SK-N-SH treated with all-trans-retinoic acid at 6 μM for 48 hours (cell line): ENCODE data around the gene WHRN.

Source experiments
- ATAC-seq: fragments of 200-7000 bp; cut with Tn5 transposase; 3 replicates; pipeline ENCODE4 v1.9.1; 2020; ENCODE audit warnings: mild to moderate bottlenecking, moderate library complexity
- ARNTL ChIP-seq: fragments of 450-650 bp; formaldehyde crosslinking; IDR thresholded peaks from 2 replicates; pipeline ENCODE4 v1.5.0; 2020; ENCODE audit warnings: low read depth, mild to moderate bottlenecking, moderate library complexity, borderline replicate concordance
- BACH2 ChIP-seq: fragments of 250-450 bp; sonication (Bioruptor Pico); IDR thresholded peaks from 2 replicates; pipeline ENCODE4 v1.9.0; 2021; ENCODE audit warnings: mild to moderate bottlenecking, borderline replicate concordance
- CREB5 ChIP-seq: fragments of 250-450 bp; sonication (Bioruptor Pico); IDR thresholded peaks from 2 replicates; pipeline ENCODE4 v1.5.1; 2020; ENCODE audit warnings: low read depth, mild to moderate bottlenecking, moderate library complexity
- CSDC2 ChIP-seq: fragments of 250-450 bp; sonication (Bioruptor Pico); IDR thresholded peaks from 2 replicates; pipeline ENCODE4 v1.5.0; 2020; ENCODE audit warnings: mild to moderate bottlenecking, moderate library complexity
- ESRRG ChIP-seq: fragments of 250-450 bp; sonication (Bioruptor Pico); IDR thresholded peaks from 2 replicates; pipeline ENCODE4 v1.6.1; 2021; ENCODE audit warnings: mild to moderate bottlenecking
- GLIS3 ChIP-seq: fragments of 250-450 bp; sonication (Bioruptor Pico); IDR thresholded peaks from 2 replicates; pipeline ENCODE4 v1.5.0; 2020; ENCODE audit warnings: mild to moderate bottlenecking, moderate library complexity
- ISL1 ChIP-seq: fragments of 250-450 bp; sonication (Bioruptor Pico); IDR thresholded peaks from 2 replicates; pipeline ENCODE4 v2.1.2; 2022; ENCODE audit warnings: mild to moderate bottlenecking, moderate library complexity
- OSR1 ChIP-seq: fragments of 250-450 bp; sonication (Bioruptor Pico); IDR thresholded peaks from 2 replicates; pipeline ENCODE4 v1.8.0; 2022; ENCODE audit warnings: moderate library complexity, mild to moderate bottlenecking, inconsistent platforms
- PATZ1 ChIP-seq: fragments of 250-450 bp; sonication (Bioruptor Pico); IDR thresholded peaks from 2 replicates; pipeline ENCODE4 v1.8.0; 2020; ENCODE audit warnings: mild to moderate bottlenecking, moderate library complexity, borderline replicate concordance
- PPARA ChIP-seq: fragments of 250-450 bp; sonication (Bioruptor Pico); IDR thresholded peaks from 2 replicates; pipeline ENCODE4 v1.5.0; 2020; ENCODE audit warnings: mild to moderate bottlenecking, borderline replicate concordance
- SNAI2 ChIP-seq: fragments of 250-450 bp; sonication (Bioruptor Pico); IDR thresholded peaks from 2 replicates; pipeline ENCODE4 v1.5.0; 2020; ENCODE audit warnings: mild to moderate bottlenecking, moderate library complexity
- TCF4 ChIP-seq: fragments of 250-450 bp; sonication (Bioruptor Pico); IDR thresholded peaks from 2 replicates; pipeline ENCODE4 v1.8.0; 2021; ENCODE audit warnings: mild to moderate bottlenecking, moderate library complexity, borderline replicate concordance
- TOX ChIP-seq: fragments of 250-450 bp; sonication (Bioruptor Pico); IDR thresholded peaks from 2 replicates; pipeline ENCODE4 v1.8.0; 2021; ENCODE audit warnings: mild to moderate bottlenecking, moderate library complexity, borderline replicate concordance
- TSHZ2 ChIP-seq: fragments of 250-450 bp; sonication (Bioruptor Pico); IDR thresholded peaks from 2 replicates; pipeline ENCODE4 v1.5.0; 2020; ENCODE audit warnings: mild to moderate bottlenecking, moderate library complexity
- ZC3H10 ChIP-seq: fragments of 250-450 bp; sonication (Bioruptor Pico); IDR thresholded peaks from 2 replicates; pipeline ENCODE4 v1.5.1; 2021; ENCODE audit warnings: mild to moderate bottlenecking, moderate library complexity
- ZFP3 ChIP-seq: fragments of 250-450 bp; sonication (Bioruptor Pico); IDR thresholded peaks from 2 replicates; pipeline ENCODE4 v1.5.0; 2020; ENCODE audit warnings: mild to moderate bottlenecking, moderate library complexity
- ZNF565 ChIP-seq: fragments of 450-650 bp; formaldehyde crosslinking; conservative IDR thresholded peaks from 2 replicates; pipeline ENCODE4 v1.5.0; 2020; ENCODE audit warnings: low read depth, mild to moderate bottlenecking, moderate library complexity
- ZNF70 ChIP-seq: fragments of 450-650 bp; formaldehyde crosslinking; IDR thresholded peaks from 2 replicates; pipeline ENCODE4 v1.5.0; 2020; ENCODE audit warnings: mild to moderate bottlenecking, moderate library complexity
- ZNF8 ChIP-seq: fragments of 450-650 bp; formaldehyde crosslinking; IDR thresholded peaks from 2 replicates; pipeline ENCODE4 v1.5.0; 2020; ENCODE audit warnings: mild to moderate bottlenecking, moderate library complexity

The WHRN gene

GRCh38 chr9:114406441-114406840 lies 98.8 kb downstream of the WHRN start:
- TF ChIP-seq TSHZ2 (no peak), ISL1 (CRISPR knock-in tag) (no peak), TCF4 (CRISPR knock-in tag) (no peak), TOX (CRISPR knock-in tag) (no peak), SNAI2 (no peak), GLIS3 (no peak), ZC3H10 (CRISPR knock-in tag) (no peak)
- ATAC-seq = no peak

- ATAC-seq = peak; percentile 99
- TF ChIP-seq ZFP3 = no peak
- TF ChIP-seq TCF4 (CRISPR knock-in tag) = no peak
- TF ChIP-seq ARNTL (CRISPR knock-in tag) = no peak
- no peak for TF ChIP-seq TOX (CRISPR knock-in tag)
- TF ChIP-seq CREB5 (CRISPR knock-in tag) = no peak
- TF ChIP-seq GLIS3 = no peak
- TF ChIP-seq ISL1 (CRISPR knock-in tag) = no peak
- no peak for TF ChIP-seq ESRRG (CRISPR knock-in tag)
- no peak for TF ChIP-seq PATZ1 (CRISPR knock-in tag)
- TF ChIP-seq, all 23 proteins: peak for 0
Measured at GRCh38 chr9:114405294-114406034, 99.8 kb downstream of the WHRN start.

- TF ChIP-seq PPARA (CRISPR knock-in tag) = no peak
- no peak for TF ChIP-seq SNAI2
- TF ChIP-seq ARNTL (CRISPR knock-in tag) = no peak
- no peak for TF ChIP-seq TOX (CRISPR knock-in tag)
- TF ChIP-seq CSDC2 (CRISPR knock-in tag) = no peak
- TF ChIP-seq BACH2 = no peak
- TF ChIP-seq ZC3H10 (CRISPR knock-in tag) = no peak
- no peak for TF ChIP-seq TCF4 (CRISPR knock-in tag)
- TF ChIP-seq OSR1 (CRISPR knock-in tag) = no peak
- no peak for TF ChIP-seq ZFP3
- no peak for TF ChIP-seq ZNF8 (CRISPR knock-in tag)
- no peak for ATAC-seq
Measured at GRCh38 chr9:114404531-114404930, 100.7 kb downstream of the WHRN start.

GRCh38 chr9:114403153-114403756 lies 102.0 kb downstream of the WHRN start:
- ATAC-seq = no peak
- no peak for TF ChIP-seq OSR1 (CRISPR knock-in tag)
- TF ChIP-seq ARNTL (CRISPR knock-in tag) = no peak
- TF ChIP-seq PATZ1 (CRISPR knock-in tag) = no peak
- TF ChIP-seq GLIS3 = no peak
- no peak for TF ChIP-seq ZNF565 (CRISPR knock-in tag)
- no peak for TF ChIP-seq CSDC2 (CRISPR knock-in tag)
- no peak for TF ChIP-seq ZNF70 (CRISPR knock-in tag)
- no peak for TF ChIP-seq TSHZ2
- no peak for TF ChIP-seq CREB5 (CRISPR knock-in tag)
- no peak for TF ChIP-seq PPARA (CRISPR knock-in tag)
- no peak for TF ChIP-seq ZNF8 (CRISPR knock-in tag)
- TF ChIP-seq ZC3H10 (CRISPR knock-in tag) = no peak
- no peak for TF ChIP-seq ZFP3
- no peak for TF ChIP-seq TOX (CRISPR knock-in tag)
